SIG-M5 (cell line): ENCODE measurements around the gene SHCBP1.
"Not testable (repeated sequence)": the region's sequence is repeated elsewhere in the genome, so short reads cannot be mapped to it uniquely, and the experiment has no call there.

Source experiments
- DNase-seq: peaks from one replicate; lab custom pipeline; 2025; lab: John Stamatoyannopoulos, UW

The SHCBP1 gene

GRCh38 chr16:46621006-46621933 is at the start of gene SHCBP1:
Gene SHCBP1 (minus strand): TSS chr16:46621379. CDS start chr16:46621359, 20 bp downstream.
- no peak for DNase-seq

GRCh38 chr16:46662123-46662522 is 40.9 kb upstream of the SHCBP1 start:
- no peak for DNase-seq

GRCh38 chr16:46658925-46659324 is 37.7 kb upstream of the SHCBP1 start:
- peak; percentile 93 for DNase-seq

- no peak for DNase-seq
Observed at GRCh38 chr16:46651305-46651704, 30.1 kb upstream of the SHCBP1 start.

GRCh38 chr16:46650254-46650623 is 29.1 kb upstream of the SHCBP1 start:
- DNase-seq, result no peak

GRCh38 chr16:46649588-46650253 is 28.5 kb upstream of the SHCBP1 start:
- no peak for DNase-seq

GRCh38 chr16:46648656-46649055 is 27.5 kb upstream of the SHCBP1 start:
- DNase-seq, result no peak

GRCh38 chr16:46638947-46639925 is 18.1 kb upstream of the SHCBP1 start:
- DNase-seq, result no peak

- DNase-seq, result no peak
Observed at GRCh38 chr16:46632778-46633733, 11.9 kb upstream of the SHCBP1 start.

- DNase-seq, result no peak
Observed at GRCh38 chr16:46629331-46630219, 8.4 kb upstream of the SHCBP1 start.

- DNase-seq, result no peak
Observed at GRCh38 chr16:46627746-46628145, 6.6 kb upstream of the SHCBP1 start.

- DNase-seq, result not testable (repeated sequence)
Observed at GRCh38 chr16:46626681-46627080, 5.5 kb upstream of the SHCBP1 start.

- not testable (repeated sequence) for DNase-seq
Observed at GRCh38 chr16:46624862-46625261, 3.7 kb upstream of the SHCBP1 start.

GRCh38 chr16:46623707-46624106 is 2.5 kb upstream of the SHCBP1 start:
- DNase-seq, result not testable (repeated sequence)

- not testable (repeated sequence) for DNase-seq
Observed at GRCh38 chr16:46623246-46623645, 2.1 kb upstream of the SHCBP1 start.

GRCh38 chr16:46621934-46622676 is 926 bp upstream of the SHCBP1 start:
- no peak for DNase-seq

- no peak for DNase-seq
Observed at GRCh38 chr16:46620266-46621005, 743 bp downstream of the SHCBP1 start.

- no peak for DNase-seq
Observed at GRCh38 chr16:46618516-46618915, 2.7 kb downstream of the SHCBP1 start.
